ENCODE measurements around the gene RASGRP4.
A peak's percentile ranks its signal among the peaks of the same experiment; 100 is the strongest.

RASGRP4 gene

GRCh38 chr19:38387550-38388348, 38.3 kb downstream of the RASGRP4 start, which contains the start of gene GGN:
GGN (minus strand) TSS chr19:38388034; CDS start chr19:38387261, 773 bp downstream.
- peak; percentile 82 for DNase-seq

- DNase-seq, result peak; percentile 66
Measured at GRCh38 chr19:38386971-38387549, 39.0 kb downstream of the RASGRP4 start.

GRCh38 chr19:38386300-38386970, 39.6 kb downstream of the RASGRP4 start:
- DNase-seq, result no peak

GRCh38 chr19:38385804-38386257, 40.2 kb downstream of the RASGRP4 start:
- DNase-seq, result no peak

- no peak for DNase-seq
Measured at GRCh38 chr19:38385057-38385803, 40.8 kb downstream of the RASGRP4 start.

- DNase-seq, result no peak
Measured at GRCh38 chr19:38384209-38385027, 41.6 kb downstream of the RASGRP4 start.

GRCh38 chr19:38383743-38384142, 42.3 kb downstream of the RASGRP4 start:
- DNase-seq, result no peak

GRCh38 chr19:38383184-38383583, 42.8 kb downstream of the RASGRP4 start:
- no peak for DNase-seq

- no peak for DNase-seq
Measured at GRCh38 chr19:38381138-38381537, 44.9 kb downstream of the RASGRP4 start.

- DNase-seq, result peak; percentile 18
Measured at GRCh38 chr19:38378866-38379265, 47.2 kb downstream of the RASGRP4 start.

GRCh38 chr19:38377052-38377451, 49.0 kb downstream of the RASGRP4 start:
- DNase-seq, result no peak

- no peak for DNase-seq
Measured at GRCh38 chr19:38376576-38376975, 49.4 kb downstream of the RASGRP4 start.

- peak; percentile 37 for DNase-seq
Measured at GRCh38 chr19:38375748-38376147, 50.3 kb downstream of the RASGRP4 start.

GRCh38 chr19:38375098-38375493, 50.9 kb downstream of the RASGRP4 start:
- DNase-seq, result no peak

GRCh38 chr19:38374332-38375097, 51.5 kb downstream of the RASGRP4 start, which contains the start of gene PSMD8:
PSMD8 (plus strand) TSS chr19:38374571; CDS start chr19:38374602, 31 bp downstream.
- DNase-seq, result peak; percentile 100

- DNase-seq, result no peak
Measured at GRCh38 chr19:38373907-38374331, 52.1 kb downstream of the RASGRP4 start.

- DNase-seq, result no peak
Measured at GRCh38 chr19:38371081-38371480, 54.9 kb downstream of the RASGRP4 start.

GRCh38 chr19:38370299-38370698, 55.7 kb downstream of the RASGRP4 start:
- DNase-seq, result no peak

GRCh38 chr19:38369584-38369983, 56.4 kb downstream of the RASGRP4 start:
- DNase-seq, result no peak

GRCh38 chr19:38367041-38367440, 59.0 kb downstream of the RASGRP4 start:
- DNase-seq, result no peak

All from suppressor macrophage treated with lipopolysaccharide for 4 hours (primary cell).